ENCODE measurements around the gene TIPIN. TPM values are rescaled to one million over a fixed set of nuclear protein-coding genes. Genes with fewer than 3 reads are reported as not detected.
A peak's percentile ranks its signal among the peaks of the same experiment; 100 is the strongest.
"Not testable (repeated sequence)": the region's sequence is repeated elsewhere in the genome, so short reads cannot be mapped to it uniquely, and the experiment has no call there.

TIPIN gene, protein sequence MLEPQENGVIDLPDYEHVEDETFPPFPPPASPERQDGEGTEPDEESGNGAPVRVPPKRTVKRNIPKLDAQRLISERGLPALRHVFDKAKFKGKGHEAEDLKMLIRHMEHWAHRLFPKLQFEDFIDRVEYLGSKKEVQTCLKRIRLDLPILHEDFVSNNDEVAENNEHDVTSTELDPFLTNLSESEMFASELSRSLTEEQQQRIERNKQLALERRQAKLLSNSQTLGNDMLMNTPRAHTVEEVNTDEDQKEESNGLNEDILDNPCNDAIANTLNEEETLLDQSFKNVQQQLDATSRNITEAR
- polyA plus RNA-seq (ENCODE audit: insufficient read length in 10 of 10), result 10 to 100 TPM in 8 of 10 donors, 1 to 10 TPM in 2; 8.4 to 14.3 (median 12.0) TPM
- long read RNA-seq, donor 1, result 0 reads
- long read RNA-seq, donor 2, partial matches to known transcripts, result 0 of 1 reads
- long read RNA-seq, donor 2, other reads (novel, unspliced or antisense), result 0 of 1 reads
- long read RNA-seq, donor 3, result 0 reads
- long read RNA-seq, donor 4, partial matches to known transcripts, result 0 of 1 reads
- long read RNA-seq, donor 4, other reads (novel, unspliced or antisense), result 0 of 1 reads
- long read RNA-seq, donor 5, partial matches to known transcripts, result 0 of 3 reads
- long read RNA-seq, donor 5, other reads (novel, unspliced or antisense), result 0 of 3 reads
- long read RNA-seq, donor 6, partial matches to known transcripts, result 0 of 4 reads
- long read RNA-seq, donor 6, other reads (novel, unspliced or antisense), result 0 of 4 reads
- long read RNA-seq, donor 7, partial matches to known transcripts, result 0 of 4 reads
- long read RNA-seq, donor 7, other reads (novel, unspliced or antisense), result 0 of 4 reads
- long read RNA-seq, donor 8, partial matches to known transcripts, result 0 of 2 reads
- long read RNA-seq, donor 8, other reads (novel, unspliced or antisense), result 0 of 2 reads
- long read RNA-seq, donor 9, result 0 reads

GRCh38 chr15:66356359-66357236 lies at the start of gene TIPIN:
Gene TIPIN, minus strand, starts transcription at chr15:66356685. Its CDS starts 3,738 bp downstream, at chr15:66352947.
- DNase-seq, result peak; percentile 95 to 98 (median 97)

DNA sequence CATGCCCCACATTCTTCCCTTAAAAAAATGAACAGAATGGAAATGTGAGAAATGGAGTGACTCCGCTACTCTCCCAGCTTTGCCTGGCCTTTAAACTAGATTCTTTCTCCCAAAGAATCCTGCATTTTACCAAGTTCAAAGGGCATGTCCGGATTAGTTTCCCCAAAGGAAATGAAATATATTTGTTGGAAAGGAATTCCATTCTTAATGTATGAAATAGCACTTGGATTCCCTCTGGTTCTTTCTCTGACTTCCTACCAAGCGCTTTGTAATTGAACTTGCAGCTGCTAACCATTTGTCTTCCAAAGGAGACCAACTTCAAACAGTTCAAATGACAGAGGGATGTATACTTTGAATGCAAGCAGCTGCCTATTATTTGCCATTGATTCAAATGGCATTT lies 49.1 kb upstream of the TIPIN start:
- peak; percentile 52 to 88 (median 77) for DNase-seq

- DNase-seq, result no peak
Observed at GRCh38 chr15:66405007-66405406, 48.5 kb upstream of the TIPIN start.

DNA sequence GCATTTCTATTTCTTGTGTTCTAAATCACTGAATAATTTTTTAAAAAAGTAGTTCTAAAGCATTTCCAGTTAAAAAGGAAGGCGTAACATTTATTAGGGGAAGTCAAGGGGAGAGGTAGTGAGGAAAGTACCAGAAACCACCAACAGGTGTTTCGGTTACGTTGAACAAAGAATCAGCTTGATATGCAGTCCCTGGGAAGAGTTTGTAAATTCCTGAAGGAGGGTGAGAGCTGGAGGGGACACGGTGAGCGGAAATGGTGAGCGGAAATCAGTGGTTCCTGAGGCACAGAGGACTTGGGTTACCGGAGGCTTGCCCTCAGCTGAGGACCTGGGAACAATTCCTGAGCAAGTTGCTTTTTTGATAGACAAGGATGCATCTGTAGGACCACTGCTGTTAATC lies 48.0 kb upstream of the TIPIN start:
- no peak for DNase-seq

GRCh38 chr15:66404122-66404521 lies 47.6 kb upstream of the TIPIN start:
- DNase-seq, result no peak

DNA sequence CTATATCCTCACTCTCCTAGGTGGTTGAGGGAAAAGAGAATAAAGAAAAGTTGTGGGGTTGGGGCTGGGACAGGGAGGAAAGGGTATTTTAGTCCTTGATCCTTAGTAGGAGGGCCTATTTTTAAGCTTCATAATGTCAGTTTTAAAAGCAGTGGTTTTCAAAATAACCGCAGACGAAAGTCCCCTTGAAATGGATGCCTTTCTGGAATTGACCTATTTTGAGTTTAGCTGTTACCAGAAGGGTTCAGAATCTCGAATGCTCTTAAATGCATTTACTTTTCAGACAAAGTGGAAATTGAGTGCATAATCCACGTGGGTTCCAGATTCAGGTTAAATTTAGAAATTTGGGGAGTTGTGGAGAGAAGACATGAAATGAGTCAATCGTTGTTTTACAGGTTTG lies 46.8 kb upstream of the TIPIN start:
- DNase-seq, result no peak

- DNase-seq, result no peak
Observed at GRCh38 chr15:66402761-66403284, 46.3 kb upstream of the TIPIN start.

GRCh38 chr15:66401130-66402021 lies 44.9 kb upstream of the TIPIN start:
- no peak for DNase-seq

DNA sequence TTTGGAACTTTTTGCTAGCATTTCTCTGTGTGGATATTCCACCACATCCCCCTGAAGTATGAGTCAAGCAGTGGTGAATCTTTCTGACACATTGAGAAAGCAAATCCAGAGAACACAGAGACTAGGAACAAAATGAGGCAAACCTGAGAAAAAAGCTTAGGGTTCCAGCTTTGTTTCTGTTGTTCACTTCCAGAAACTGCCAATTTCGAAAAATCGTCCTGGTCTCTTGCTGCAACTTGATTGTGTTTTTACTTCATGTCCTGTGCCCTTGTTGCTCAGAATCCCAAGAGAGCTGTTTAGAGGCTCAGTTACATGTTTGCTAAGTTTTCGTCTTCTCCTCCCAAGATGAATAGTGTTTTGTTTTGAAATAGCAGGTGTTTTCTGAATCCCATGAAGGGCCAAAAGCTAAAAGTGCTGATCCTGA lies 43.9 kb upstream of the TIPIN start:
- DNase-seq, result no peak

DNA sequence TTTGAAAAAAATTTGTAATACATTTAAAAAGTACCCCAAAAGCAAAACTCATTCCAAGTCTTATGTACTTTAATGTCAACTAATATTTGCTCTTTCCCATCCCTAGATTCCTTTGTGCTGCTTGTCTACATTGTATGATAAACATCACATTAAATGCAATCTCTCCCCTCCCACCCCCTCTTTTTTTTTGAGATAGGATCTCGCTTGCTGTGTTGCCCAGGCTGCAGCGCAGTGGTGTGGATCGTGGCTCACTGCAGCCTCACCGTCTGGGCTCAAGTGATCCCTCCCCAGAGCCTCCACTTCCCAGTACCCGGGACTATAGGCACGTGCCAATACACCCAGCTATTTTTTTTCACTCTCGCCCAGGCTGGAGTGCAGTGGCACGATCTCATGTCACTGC lies 42.8 kb upstream of the TIPIN start:
- no peak for DNase-seq

DNA sequence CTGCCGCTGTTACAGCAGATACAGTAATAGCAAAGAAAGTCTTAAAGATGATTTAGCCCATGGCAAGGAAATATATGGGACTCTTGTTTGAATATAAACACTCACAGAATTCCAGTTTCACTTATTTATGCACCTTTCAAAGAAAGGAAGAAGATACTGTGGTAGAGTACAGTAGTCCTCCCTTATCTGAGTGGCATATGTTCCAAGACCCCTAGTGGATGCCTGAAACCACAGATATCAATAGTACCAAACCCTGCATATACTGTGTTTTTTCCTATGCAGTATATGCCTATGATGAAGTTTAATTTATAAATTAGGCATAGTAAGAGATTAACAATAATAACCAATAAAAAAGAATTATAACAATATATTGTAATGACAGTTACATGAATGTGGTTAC lies 38.4 kb upstream of the TIPIN start:
- no peak for DNase-seq

GRCh38 chr15:66394472-66394871 lies 38.0 kb upstream of the TIPIN start:
- DNase-seq, result no peak

DNA sequence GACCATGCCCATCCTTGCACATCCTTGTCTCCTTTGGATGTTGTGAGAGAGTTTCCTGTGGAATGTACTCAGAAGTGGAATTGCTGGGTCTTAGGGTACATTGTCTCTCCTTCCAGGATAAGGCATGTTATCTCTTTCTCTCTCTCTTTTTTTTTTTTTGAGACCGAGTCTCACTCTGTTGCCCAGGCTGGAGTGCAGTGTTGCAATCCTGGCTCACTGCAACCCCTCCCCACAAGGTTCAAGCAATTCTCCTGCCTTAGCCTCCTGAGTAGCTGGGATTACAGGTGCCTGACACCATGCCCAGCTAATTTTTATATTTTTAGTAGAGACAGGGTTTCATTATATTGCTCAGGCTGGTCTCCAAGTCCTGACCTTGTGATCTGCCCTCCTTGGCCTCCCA lies 36.6 kb upstream of the TIPIN start:
- DNase-seq, result not testable (repeated sequence)

GRCh38 chr15:66390678-66391077 lies 34.2 kb upstream of the TIPIN start:
- no peak for DNase-seq

- no peak for DNase-seq
Observed at GRCh38 chr15:66389859-66390381, 33.4 kb upstream of the TIPIN start.

DNA sequence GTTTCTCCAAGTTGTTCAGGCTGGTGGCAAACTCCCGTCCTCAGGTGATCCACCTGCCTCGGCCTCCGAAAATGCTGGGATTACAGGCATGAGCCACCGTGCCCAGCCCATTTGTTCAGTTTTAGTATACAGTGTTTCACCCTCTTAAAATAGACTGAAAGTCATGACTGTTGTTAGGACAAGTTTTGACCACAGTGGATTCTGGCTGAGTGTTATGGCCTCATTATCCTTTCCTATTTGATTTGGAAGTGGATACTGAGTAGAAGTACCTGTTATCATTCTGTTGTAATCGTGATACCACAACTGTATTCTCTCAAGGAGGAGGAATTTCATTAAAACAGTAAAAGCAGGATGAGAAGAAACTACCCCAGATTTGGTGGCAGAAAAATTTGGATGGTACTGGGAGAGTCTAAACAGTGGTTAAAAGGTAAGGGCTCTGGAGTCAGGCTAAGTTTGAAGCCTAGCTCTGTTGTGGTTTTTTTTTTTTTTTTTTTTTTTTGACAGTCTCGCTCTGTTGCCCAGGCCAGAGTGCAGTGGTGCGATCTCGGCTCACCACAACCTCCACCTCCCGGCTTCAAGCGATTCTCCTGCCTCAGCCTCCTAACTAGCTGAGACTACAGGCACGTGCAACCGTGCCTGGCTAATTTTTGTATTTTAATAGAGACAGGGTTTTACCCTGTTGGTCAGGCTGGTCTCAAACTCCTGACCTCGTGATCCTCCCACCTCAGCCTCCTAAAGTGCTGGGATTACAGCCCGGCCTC lies 32.8 kb upstream of the TIPIN start:
- no peak for DNase-seq

GRCh38 chr15:66388576-66388975 lies 32.1 kb upstream of the TIPIN start:
- no peak for DNase-seq

DNA sequence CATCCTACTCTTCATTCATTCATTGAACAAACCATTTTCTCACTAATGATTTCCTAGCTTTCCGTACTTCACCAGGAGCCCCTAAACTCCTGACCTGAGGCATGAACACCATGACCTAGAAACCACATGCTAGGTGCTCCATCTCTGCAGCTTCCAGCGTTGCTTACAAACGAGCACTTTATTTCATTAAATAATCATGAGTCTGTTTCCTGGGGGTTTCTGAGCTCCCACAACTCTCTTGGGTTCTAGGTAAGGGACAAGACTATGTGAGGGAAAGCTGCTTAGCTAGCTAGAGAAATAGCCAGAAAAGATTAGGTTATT lies 31.5 kb upstream of the TIPIN start:
- DNase-seq, result no peak

Measured in muscle of back (tissue), 13 donors.